Umbilical cord (tissue), 2 donors: ENCODE results near the gene INSR. TPM values are rescaled to one million over a fixed set of nuclear protein-coding genes. Genes with fewer than 3 reads are reported as not detected.
A peak's percentile ranks its signal among the peaks of the same experiment; 100 is the strongest.
"Not testable (repeated sequence)": the region's sequence is repeated elsewhere in the genome, so short reads cannot be mapped to it uniquely, and the experiment has no call there.

Experiments used
- DNase-seq: peaks from one replicate; pipeline ENCODE4 v3.0.0-alpha.2; 2015; ENCODE audit warnings: low spot score
- total RNA-seq: library from RNA; depleted of rRNA; stranded (reverse); fragments of >200 nt; gene quantifications from one replicate; pipeline ENCODE4 v1.2.3, GENCODE V29; 2014; ENCODE audit warnings: low replicate concordance; ENCODE audit not compliant: insufficient read depth

The INSR gene
- total RNA-seq, 1 donor from 2014 or later, result 36.8 TPM

- DNase-seq, result peak; percentile 43
Observed at GRCh38 chr19:7196763-7197118, 97.5 kb downstream of the INSR start.

- DNase-seq, result no peak
Observed at GRCh38 chr19:7195046-7195445, 99.2 kb downstream of the INSR start.

- DNase-seq, result no peak
Observed at GRCh38 chr19:7194566-7194965, 99.6 kb downstream of the INSR start.

GRCh38 chr19:7191946-7192691 lies 102.1 kb downstream of the INSR start:
- DNase-seq, result no peak

- no peak for DNase-seq
Observed at GRCh38 chr19:7188698-7189629, 105.2 kb downstream of the INSR start.

- DNase-seq, result no peak
Observed at GRCh38 chr19:7187605-7188339, 106.4 kb downstream of the INSR start.

- no peak for DNase-seq
Observed at GRCh38 chr19:7182489-7182888, 111.7 kb downstream of the INSR start.

GRCh38 chr19:7179917-7180306 lies 114.3 kb downstream of the INSR start:
- no peak for DNase-seq

GRCh38 chr19:7177926-7178325 lies 116.3 kb downstream of the INSR start:
- peak; percentile 73 for DNase-seq

- no peak for DNase-seq
Observed at GRCh38 chr19:7176792-7177191, 117.4 kb downstream of the INSR start.

- no peak for DNase-seq
Observed at GRCh38 chr19:7172794-7173193, 121.4 kb downstream of the INSR start.

GRCh38 chr19:7170983-7171382 lies 123.2 kb downstream of the INSR start:
- no peak for DNase-seq

- no peak for DNase-seq
Observed at GRCh38 chr19:7168941-7169340, 125.3 kb downstream of the INSR start.

GRCh38 chr19:7161292-7161691 lies 132.9 kb downstream of the INSR start:
- no peak for DNase-seq

- peak; percentile 97 for DNase-seq
Observed at GRCh38 chr19:7159105-7159933, 134.9 kb downstream of the INSR start.

- no peak for DNase-seq
Observed at GRCh38 chr19:7153022-7153421, 141.2 kb downstream of the INSR start.

- no peak for DNase-seq
Observed at GRCh38 chr19:7152568-7152967, 141.6 kb downstream of the INSR start.

- DNase-seq, result no peak
Observed at GRCh38 chr19:7149956-7150705, 144.1 kb downstream of the INSR start.

GRCh38 chr19:7147119-7147675 lies 147.0 kb downstream of the INSR start:
- DNase-seq, result not testable (repeated sequence)

- not testable (repeated sequence) for DNase-seq
Observed at GRCh38 chr19:7146086-7146485, 148.1 kb downstream of the INSR start.
